Stimulated activated CD8-positive, alpha-beta memory T cell treated with anti-CD3 and anti-CD28 coated beads, Interleukin-15, amount 100 ng/mL, for 4 hours (primary cell): ENCODE data around the gene TBX5.

Source experiments
- DNase-seq, 2 donors: peaks; one replicate each; pipeline ENCODE4 v3.0.0-alpha.2; 2020; ENCODE audit warnings: low read depth in 2 of 2

Gene TBX5

GRCh38 chr12:114431902-114432301 is 26.0 kb upstream of the TBX5 start:
- no peak for DNase-seq

DNA sequence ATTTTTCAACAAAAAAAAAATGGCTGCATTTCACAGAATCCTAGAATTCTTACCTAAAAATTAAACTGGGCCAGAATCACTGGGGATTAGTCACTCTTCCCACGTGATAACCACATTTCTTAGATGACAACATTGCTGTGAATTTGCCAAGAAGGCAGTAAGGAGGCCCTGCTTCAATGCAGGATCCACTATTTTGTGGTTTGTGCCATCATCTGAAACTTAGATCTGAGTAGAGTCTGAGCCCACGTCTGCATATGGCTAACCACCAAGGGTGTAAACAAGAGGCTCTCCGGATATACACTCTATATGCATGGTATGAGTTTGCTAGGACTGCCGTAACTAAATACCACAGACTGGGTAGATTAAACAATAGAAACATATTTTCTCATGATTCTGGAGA is 24.4 kb upstream of the TBX5 start:
- no peak for DNase-seq

DNA sequence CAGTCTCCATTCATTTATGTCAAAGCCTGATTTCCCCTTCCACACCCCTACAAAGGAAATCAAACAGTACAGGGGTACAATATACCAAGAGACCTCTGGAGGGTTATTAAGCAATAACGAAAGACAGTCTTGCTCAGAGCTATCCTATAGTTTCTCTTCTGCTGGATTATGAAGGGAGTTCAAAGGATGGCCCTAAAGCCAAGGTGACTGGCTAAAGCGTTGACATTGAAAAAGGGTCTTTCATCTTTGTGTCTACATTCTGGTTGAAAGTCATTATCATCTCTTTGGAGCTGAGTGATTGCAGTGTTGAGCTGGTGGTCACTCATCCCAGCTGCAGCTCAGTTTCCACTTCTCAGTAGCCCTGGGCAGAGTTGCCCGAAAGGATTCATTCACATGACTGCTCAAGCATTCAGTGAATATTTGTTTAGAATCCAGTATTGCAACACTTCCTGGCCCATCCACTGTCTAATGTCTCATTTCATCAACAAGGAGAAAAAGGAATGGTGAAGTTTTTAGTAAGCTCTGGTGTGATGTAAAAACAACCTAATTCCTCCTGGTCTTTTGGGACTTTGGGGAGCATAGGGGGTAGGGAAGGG is 19.2 kb upstream of the TBX5 start:
- no peak for DNase-seq

DNA sequence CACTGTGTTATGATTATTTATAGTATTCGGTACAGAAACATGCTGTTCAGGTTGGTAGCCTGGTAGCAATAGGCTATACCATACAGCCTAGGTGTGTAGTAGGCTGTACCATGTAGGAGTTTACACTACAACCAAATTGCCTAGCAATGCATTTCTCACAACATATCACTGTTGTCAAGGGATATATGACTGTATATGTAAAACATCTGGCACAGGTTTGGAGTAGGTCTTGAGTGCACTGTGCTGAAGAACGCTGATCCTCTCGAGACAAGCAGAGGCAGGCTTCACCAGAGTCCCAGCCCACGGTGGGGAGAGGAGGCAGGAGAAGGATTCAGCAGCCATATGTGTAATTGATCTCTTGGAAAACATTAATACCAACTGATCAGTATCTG is 15.0 kb upstream of the TBX5 start:
- no peak for DNase-seq

DNA sequence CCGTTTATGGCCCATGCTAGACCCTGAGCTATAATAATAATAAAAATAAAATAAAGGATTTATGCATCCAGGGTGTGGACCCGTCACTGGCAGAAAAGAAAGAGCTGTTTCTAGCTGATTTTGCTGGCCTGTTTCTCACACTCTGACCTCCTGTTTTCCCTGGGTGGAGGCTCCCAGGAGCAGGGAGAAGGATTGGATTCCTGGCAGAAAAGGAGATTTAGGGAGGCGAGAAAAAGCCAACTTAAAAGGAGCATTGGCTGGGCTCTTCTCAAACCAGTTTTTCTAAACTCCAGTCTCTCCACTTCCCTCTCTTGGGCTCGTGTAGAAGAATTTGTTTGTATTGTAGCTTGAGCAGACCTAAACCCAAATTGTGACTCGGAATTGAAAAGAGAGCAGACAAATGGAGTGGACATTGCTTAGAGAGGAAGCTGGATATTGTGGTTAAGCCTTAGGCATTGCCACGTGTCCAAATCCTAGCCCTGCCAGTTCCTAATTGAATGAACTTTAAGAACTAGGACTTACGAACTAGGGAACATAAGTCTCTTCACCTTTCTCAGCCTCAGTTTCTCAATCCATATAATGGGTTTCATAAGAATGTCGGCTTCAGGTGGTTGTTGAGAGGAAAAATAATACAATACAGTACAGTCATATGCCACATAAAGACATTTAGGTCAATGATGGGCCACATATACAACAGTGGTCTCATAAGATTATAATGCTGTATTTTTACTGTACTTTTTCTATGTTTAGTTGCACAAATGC is 14.4 kb upstream of the TBX5 start:
- DNase-seq, result no peak

- no peak for DNase-seq
Measured at GRCh38 chr12:114416028-114416427, 10.1 kb upstream of the TBX5 start.

DNA sequence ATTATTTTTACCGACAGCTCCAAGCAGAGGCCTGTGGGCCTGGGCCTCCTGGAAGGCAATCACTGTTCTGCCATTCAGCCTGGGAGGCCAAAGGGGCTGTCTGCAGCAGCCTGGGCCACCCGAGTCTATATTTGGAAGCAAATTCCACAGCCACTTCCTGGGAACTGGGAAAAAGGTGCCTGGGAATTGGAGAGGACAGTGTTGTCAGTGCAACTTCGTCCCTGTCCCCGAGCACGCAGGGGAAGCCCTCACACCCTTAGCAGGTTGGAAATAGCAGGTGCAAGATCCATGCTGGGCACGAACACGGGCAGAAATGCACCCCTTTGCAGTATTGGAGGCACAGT is 9.6 kb upstream of the TBX5 start:
- no peak for DNase-seq

GRCh38 chr12:114414866-114415524 is 9.1 kb upstream of the TBX5 start:
- DNase-seq, result no peak

GRCh38 chr12:114414031-114414865 is 8.3 kb upstream of the TBX5 start:
- DNase-seq, result no peak

GRCh38 chr12:114412825-114413749 is 7.1 kb upstream of the TBX5 start:
- DNase-seq, result no peak

GRCh38 chr12:114412307-114412706 is 6.4 kb upstream of the TBX5 start:
- no peak for DNase-seq

DNA sequence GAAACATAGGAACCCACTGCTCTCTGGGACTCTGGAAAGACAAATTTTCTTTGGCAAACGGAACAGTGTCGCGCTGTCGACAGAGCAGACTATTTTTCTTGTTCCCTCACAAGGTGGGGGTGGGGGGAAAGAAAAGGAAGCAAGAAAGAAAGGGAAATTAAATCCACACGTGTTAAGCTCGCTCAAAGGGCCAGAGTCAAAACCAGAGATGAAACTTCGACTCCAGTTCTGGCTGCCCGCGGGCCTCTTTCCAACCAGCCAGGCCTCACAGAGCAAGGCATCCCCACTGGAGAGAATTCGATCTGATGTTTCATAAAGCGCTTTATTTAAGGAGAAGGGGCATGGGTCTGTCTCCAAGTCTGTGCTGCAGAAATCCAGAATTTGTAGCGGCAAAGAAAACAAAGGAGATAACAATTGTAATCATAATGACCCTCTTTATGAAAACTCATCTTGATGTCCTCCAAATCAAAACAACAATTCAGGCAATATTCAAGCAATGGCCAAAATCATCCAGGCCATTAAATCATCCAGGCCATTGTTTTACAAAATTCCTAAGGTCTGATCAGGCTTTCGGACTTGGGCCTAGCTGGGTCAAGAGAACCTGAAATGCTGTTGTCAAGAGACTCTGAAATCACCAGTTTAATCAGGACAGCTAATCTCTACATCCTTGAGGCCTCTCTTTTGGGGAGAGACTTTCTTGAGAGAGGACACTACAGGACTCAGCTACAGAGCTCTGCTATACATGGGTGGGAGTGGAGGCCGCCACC is 5.3 kb upstream of the TBX5 start:
- no peak for DNase-seq

GRCh38 chr12:114409852-114410600 is 4.1 kb upstream of the TBX5 start:
- DNase-seq, result no peak

- no peak for DNase-seq
Measured at GRCh38 chr12:114408886-114409851, 3.2 kb upstream of the TBX5 start.

DNA sequence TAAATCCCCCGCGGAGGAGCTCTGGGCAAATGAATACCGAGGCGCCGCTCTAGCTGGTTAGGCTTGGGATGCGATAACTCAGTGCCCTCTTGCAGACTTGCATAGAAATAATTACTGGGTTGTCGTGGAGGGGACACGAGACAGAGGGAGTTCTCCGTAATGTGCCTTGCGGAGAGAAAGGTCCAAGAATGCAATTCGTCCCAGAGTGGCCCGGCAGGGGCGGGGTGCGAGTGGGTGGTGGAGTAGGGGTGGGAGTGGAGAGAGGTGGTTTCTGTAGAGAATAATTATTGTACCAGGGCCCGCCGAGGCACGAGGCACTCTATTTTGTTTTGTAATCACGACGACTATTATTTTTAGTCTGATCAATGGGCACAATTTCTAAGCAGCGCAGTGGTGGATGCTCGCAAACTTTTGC is 2.5 kb upstream of the TBX5 start:
- no peak for DNase-seq

DNA sequence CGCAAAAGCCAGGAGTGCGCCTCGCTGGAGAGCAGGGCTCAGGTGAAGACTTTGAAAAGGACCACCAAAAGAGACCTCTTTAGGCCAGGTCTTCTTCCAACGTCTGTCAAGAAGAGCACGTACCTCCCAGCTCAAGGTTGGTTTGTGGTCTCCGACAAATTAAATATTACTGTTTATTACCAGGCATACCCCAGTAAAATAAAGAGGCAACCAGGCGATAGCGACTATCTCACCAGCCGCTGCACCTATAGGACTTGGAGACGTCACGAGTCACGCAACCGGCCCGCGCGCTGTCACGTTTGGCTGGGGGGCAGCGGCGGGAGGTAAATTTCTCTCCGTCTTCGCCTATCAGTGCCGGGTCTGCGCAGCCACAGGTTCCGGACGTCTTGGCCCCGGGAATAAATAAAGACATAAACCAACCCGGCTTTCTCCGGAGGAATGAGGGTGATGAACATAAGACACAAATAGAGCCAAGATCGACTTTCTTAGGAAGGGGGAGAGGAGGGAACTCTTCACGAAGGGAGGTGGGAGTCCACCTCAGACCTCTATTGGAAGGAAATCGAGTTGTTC is 2.0 kb upstream of the TBX5 start:
- no peak for DNase-seq

- DNase-seq, result no peak
Measured at GRCh38 chr12:114406984-114407841, 1.3 kb upstream of the TBX5 start.
